AG04449 (cell line): Measurements from ENCODE around the gene UGT1A7.
"Not testable (repeated sequence)": the region's sequence is repeated elsewhere in the genome, so short reads cannot be mapped to it uniquely, and the experiment has no call there.

Source experiments
- CTCF ChIA-PET: fragments of 350-600 bp; formaldehyde crosslinking; extraction: SDS; loops from one replicate; lab custom pipeline; 2021; ENCODE audit warnings: antibody characterized with exemption; lab: Yijun Ruan, JAX
- POLR2A ChIA-PET: fragments of 400-600, 350-600 bp; formaldehyde crosslinking; extraction: SDS; loops from one replicate; lab custom pipeline; 2020; ENCODE audit warnings: antibody characterized with exemption, inconsistent platforms; lab: Yijun Ruan, JAX
- DNase-seq: peaks from one replicate; pipeline ENCODE4 v3.0.0-alpha.2; 2010; ENCODE audit warnings: low read depth, low spot score
- H3K4me3 ChIP-seq: 2 replicates; pipeline ENCODE4 v1.5.1; 2011; ENCODE audit warnings: low read depth, mild to moderate bottlenecking, control low read depth, low read length
- TF ChIP-seq, protein P1 (sequence below): IDR thresholded peaks from one replicate; pipeline ENCODE4 v1.5.1; 2011; ENCODE audit warnings: mild to moderate bottlenecking, moderate library complexity, low read length, control low read depth, inconsistent platforms; ENCODE audit not compliant: insufficient read depth; ENCODE audit errors: missing control alignments

Gene UGT1A7

DNA sequence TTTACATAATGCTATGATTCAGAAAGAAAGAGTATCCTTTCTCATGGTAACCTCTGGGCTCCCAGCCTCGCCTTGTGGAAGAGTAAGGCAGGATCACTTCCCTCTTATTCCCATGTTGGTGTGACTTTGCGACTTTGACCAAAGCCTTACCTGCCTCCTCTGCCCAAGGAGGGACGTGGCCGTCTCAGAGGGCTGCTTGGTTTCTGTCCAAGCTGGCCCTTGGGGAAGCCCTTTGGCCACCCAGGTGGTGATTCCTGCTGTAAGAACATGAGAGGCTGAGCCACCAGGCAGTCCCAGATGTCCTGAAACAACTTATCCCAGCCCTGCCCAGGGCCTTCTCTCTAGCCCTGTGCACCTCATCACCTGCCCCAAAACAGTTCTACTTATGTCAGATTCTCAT lies 17.0 kb downstream of the UGT1A7 start:
- CTCF ChIA-PET = no interaction called here
- no peak overlapping the region for H3K4me3 ChIP-seq
- no peak for DNase-seq
- TF ChIP-seq, protein P1, sequence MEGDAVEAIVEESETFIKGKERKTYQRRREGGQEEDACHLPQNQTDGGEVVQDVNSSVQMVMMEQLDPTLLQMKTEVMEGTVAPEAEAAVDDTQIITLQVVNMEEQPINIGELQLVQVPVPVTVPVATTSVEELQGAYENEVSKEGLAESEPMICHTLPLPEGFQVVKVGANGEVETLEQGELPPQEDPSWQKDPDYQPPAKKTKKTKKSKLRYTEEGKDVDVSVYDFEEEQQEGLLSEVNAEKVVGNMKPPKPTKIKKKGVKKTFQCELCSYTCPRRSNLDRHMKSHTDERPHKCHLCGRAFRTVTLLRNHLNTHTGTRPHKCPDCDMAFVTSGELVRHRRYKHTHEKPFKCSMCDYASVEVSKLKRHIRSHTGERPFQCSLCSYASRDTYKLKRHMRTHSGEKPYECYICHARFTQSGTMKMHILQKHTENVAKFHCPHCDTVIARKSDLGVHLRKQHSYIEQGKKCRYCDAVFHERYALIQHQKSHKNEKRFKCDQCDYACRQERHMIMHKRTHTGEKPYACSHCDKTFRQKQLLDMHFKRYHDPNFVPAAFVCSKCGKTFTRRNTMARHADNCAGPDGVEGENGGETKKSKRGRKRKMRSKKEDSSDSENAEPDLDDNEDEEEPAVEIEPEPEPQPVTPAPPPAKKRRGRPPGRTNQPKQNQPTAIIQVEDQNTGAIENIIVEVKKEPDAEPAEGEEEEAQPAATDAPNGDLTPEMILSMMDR = no peak
- POLR2A ChIA-PET = no interaction called here

DNA sequence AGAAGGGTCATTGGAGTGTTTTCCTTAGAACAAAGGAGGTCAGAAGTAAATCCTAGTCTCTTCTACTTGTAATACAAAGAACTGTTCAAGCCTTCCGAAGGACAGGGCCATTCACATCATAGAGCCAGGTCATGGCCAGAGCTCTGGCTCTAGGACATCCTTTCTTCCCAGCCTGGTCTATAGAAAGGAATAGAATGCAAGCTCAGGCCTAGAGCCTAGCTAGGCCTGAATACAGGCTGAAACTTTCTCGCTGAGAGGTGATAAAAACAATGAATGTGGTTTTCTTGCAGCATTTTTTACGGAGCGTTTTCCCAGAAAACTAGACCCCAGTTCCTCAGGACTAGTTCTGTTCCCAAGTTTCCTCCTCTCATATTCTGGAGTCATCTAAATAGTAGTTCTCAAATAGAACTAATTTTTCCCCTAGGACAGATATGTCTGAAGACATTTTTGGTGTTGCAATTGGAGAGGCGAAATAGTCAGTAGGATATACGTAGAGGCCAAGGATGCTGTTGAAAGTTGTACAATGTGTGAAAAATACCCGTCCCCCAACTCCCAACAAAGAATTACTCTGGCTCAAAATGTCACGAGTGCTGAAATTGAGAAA lies 17.8 kb downstream of the UGT1A7 start:
- POLR2A ChIA-PET = no interaction called here

DNA sequence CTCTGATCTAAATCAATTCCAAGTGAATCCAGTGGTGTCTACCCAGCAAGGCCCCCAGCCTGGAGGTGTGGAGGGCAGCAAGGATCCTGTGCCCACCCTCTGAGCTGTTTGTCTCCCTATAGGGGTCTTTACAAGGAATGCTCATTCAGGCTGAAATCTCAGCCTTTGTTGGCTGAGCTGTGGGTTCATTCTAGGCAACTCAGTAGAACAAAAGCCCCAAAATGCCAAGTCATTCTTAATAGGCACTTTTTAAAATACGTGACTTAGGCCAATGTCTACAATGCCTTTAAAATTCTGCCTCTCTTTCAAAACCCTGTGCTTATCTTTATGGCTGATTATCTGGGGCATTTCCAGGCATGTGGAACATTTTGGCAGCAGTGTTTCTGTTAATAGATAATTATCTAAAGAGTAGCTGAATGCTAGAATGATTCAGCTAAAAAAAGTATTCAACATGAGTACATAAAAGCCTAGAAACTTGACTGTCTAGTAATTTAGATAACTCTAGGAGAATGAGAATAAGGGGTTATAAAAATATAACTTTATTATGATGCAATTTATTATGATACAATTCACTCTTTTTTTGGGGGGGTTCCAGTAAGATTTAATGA lies 18.4 kb downstream of the UGT1A7 start:
- no peak for DNase-seq
- no peak overlapping the region for H3K4me3 ChIP-seq
- POLR2A ChIA-PET = no interaction called here
- TF ChIP-seq, protein P1 = no peak
- CTCF ChIA-PET = no interaction called here

More for the DNA sequence above, 17.8 kb downstream of the UGT1A7 start:
- CTCF ChIA-PET = no interaction called here
- no peak for DNase-seq
- no peak overlapping the region for H3K4me3 ChIP-seq
- TF ChIP-seq, protein P1 = no peak

DNA sequence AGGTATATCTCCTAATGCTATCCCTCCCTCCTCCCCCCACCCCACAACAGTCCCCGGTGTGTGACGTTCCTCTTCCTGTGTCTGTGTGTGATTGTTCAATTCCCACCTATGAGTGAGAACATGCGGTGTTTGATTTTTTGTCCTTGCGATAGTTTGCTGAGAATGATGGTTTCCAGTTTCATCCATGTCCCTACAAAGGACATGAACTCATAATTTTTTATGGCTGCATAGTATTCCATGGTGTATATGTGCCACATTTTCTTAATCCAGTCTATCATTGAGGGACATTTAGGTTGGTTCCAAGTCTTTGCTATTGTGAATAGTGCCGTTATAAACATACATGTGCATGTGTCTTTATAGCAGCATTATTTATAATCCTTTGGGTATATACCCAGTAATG lies 19.1 kb downstream of the UGT1A7 start:
- CTCF ChIA-PET, H3K4me3 ChIP-seq, DNase-seq, POLR2A ChIA-PET: not testable (repeated sequence)

DNA sequence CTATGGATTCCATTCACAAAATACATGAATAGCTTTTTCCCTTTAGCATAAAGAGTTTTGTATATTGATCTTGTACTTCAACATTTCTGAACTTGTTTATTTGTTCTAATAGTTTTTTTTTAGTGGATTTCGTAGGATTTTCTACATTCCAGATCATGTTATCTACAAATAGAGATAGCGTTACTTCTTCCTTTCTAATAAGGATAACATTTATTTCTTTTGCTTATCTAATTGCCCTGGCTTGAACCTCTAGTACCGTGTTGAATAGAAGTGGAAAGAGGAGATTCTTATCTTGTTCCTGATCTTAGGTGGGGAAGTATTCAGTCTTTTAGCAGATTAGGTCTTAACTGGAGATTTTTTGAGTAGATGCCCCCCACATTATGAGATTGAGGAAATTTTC lies 20.5 kb downstream of the UGT1A7 start:
- no peak overlapping the region for H3K4me3 ChIP-seq
- TF ChIP-seq, protein P1 = no peak
- POLR2A ChIA-PET = no interaction called here
- CTCF ChIA-PET = interaction anchor here (1.8 kb wide), 1 partner anchor 9 kb away, joined by 8 read pairs; no protein-coding TSS in a partner anchor
- DNase-seq = no peak

DNA sequence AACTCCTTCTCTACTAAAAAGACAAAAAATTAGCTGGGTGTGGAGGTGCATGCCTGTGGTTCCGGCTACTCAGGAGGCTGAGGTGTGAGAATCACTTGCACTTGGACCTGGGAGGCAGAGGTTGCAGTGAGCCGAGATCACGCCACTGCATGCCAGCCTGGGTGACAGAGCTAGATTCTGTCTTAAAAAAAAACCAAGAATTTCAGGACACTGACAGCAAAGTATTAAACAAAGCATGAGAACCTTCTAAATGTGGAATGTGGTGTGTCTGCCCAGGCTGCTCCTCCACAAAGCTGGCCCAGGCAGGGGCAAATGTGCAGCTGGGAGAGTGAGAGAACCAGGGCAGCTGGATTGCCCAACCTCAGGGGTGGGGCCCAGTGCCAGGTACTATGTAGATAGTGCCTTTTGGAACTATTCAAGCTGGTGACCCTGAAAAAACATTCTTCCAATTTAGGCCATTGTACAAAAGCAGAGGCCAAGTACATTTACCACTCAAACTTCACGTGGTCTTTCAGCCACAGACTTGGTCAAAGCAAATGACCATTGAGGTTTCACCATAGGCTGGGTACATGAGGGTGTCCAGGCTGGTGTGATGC lies 24.3 kb downstream of the UGT1A7 start:
- no peak for DNase-seq
- TF ChIP-seq, protein P1 = no peak
- POLR2A ChIA-PET = no interaction called here
- CTCF ChIA-PET = interaction anchor here (1.0 to 1.5 kb wide), 3 partner anchors 257 to 840 kb away, joined by 3 to 7 read pairs (median 4); no protein-coding TSS in a partner anchor
- no peak overlapping the region for H3K4me3 ChIP-seq
